K562 (cell line): ENCODE measurements around the gene RNF20. TPM values are rescaled to one million over a fixed set of nuclear protein-coding genes. Genes with fewer than 3 reads are reported as not detected.
A peak's percentile ranks its signal among the peaks of the same experiment; 100 is the strongest.

Experiments
- ATAC-seq: fragments of 200-7000 bp; cut with Tn5 transposase; 3 replicates; pipeline ENCODE4 v1.9.1; 2020; ENCODE audit warnings: moderate library complexity
- BruUV-seq: library from RNA; stranded (reverse); fragments of 400-500 nt; replicated peaks from 2 replicates; lab custom pipeline; 2021; lab: Mats Ljungman, UMichigan
- CTCF ChIA-PET: fragments of 300-600 bp; formaldehyde crosslinking; extraction: SDS; loops from one replicate; lab custom pipeline; 2021; ENCODE audit warnings: low intra/inter-chr PET ratio; lab: Yijun Ruan, JAX
- POLR2A ChIA-PET: fragments of 300-600, 350-650 bp; sonication (Branson Sonifier 250); formaldehyde crosslinking; extraction: SDS; loops from one replicate; lab custom pipeline; 2021; ENCODE audit warnings: antibody characterized with exemption, inconsistent platforms; lab: Yijun Ruan, JAX
- DNase-seq, 4 experiments: peaks; one replicate each; pipeline versions ENCODE4 v3.0.0 to v3.0.0-alpha.2; 2011 to 2018; ENCODE audit warnings: low spot score in 3 of 4, mixed read lengths in 3 of 4; ENCODE audit errors: extremely low read depth in 1 of 4
- FAIRE-seq: peaks from 2 replicates; lab custom pipeline; 2011; peaks lifted over from hg19 to GRCh38; lab: Jason Lieb, UNC
- H2AFZ ChIP-seq: 2 replicates; pipeline ENCODE4 v1.6.0; 2011; ENCODE audit warnings: low read depth, low read length, control low read depth, inconsistent platforms
- H3K27ac ChIP-seq: fragments of 200-600 bp; 3 replicates; pipeline ENCODE4 v1.8.0; 2011; ENCODE audit warnings: low read depth, mild to moderate bottlenecking, control low read depth, inconsistent platforms, low read length, moderate library complexity, mixed read lengths; ENCODE audit errors: extremely low read depth
- H3K27me3 ChIP-seq, 2 experiments: fragments of 300-600 bp in 1 of 2; 2 replicates in 1 of 2; 3 replicates in 1 of 2; pipeline versions ENCODE4 v1.6.0 to v1.8.0; 2011; ENCODE audit warnings: inconsistent platforms in 2 of 2, low read length in 2 of 2, mild to moderate bottlenecking in 1 of 2, mixed read lengths in 1 of 2, moderate library complexity in 1 of 2; ENCODE audit not compliant: control insufficient read depth in 2 of 2, insufficient read depth in 2 of 2
- H3K36me3 ChIP-seq: fragments of 300-600 bp; 3 replicates; pipeline ENCODE4 v1.8.0; 2011; ENCODE audit warnings: mild to moderate bottlenecking, low read length, inconsistent platforms; ENCODE audit not compliant: control insufficient read depth, insufficient read depth
- H3K4me1 ChIP-seq, 2 experiments: fragments of 200-600 bp in 1 of 2; replicated peaks in 1 of 2; 2 replicates in 1 of 2; 3 replicates in 1 of 2; pipeline versions ENCODE4 v1.5.1 to v1.8.0; 2011; ENCODE audit warnings: inconsistent platforms in 2 of 2, low read length in 2 of 2, mild to moderate bottlenecking in 1 of 2, mixed read lengths in 1 of 2, moderate library complexity in 1 of 2; ENCODE audit not compliant: control insufficient read depth in 2 of 2, insufficient read depth in 2 of 2
- H3K4me2 ChIP-seq: 2 replicates; pipeline ENCODE4 v1.6.1; 2011; ENCODE audit warnings: low read length, control low read depth, inconsistent platforms, mixed read lengths; ENCODE audit not compliant: insufficient read depth
- H3K4me3 ChIP-seq: fragments of 200-600 bp; sonication (generic), shearing (Covaris generic); 2 replicates; pipeline ENCODE4 v1.5.1; 2016; ENCODE audit warnings: control low read depth, inconsistent platforms
- H3K79me2 ChIP-seq: fragments of 200-600 bp; 3 replicates; pipeline ENCODE4 v1.8.0; 2011; ENCODE audit warnings: low read length, inconsistent platforms; ENCODE audit not compliant: control insufficient read depth, insufficient read depth
- H3K9ac ChIP-seq, 2 experiments: 2 replicates each; pipeline versions ENCODE4 v1.6.0 to v1.6.1; 2011; ENCODE audit warnings: low read depth in 2 of 2, low read length in 2 of 2, control low read depth in 1 of 2, inconsistent platforms in 1 of 2, mild to moderate bottlenecking in 1 of 2, mixed read lengths in 1 of 2; ENCODE audit not compliant: insufficient read depth in 1 of 2
- H3K9me1 ChIP-seq: one replicate; pipeline ENCODE4 v1.6.0; 2011; ENCODE audit warnings: inconsistent platforms, mild to moderate bottlenecking, low read length, moderate library complexity; ENCODE audit not compliant: control insufficient read depth, insufficient read depth
- H3K9me3 ChIP-seq: replicated peaks from 2 replicates; pipeline ENCODE4 v1.5.1; 2011; ENCODE audit warnings: low read depth, low read length, inconsistent platforms; ENCODE audit not compliant: control insufficient read depth, insufficient read depth
- H4K20me1 ChIP-seq: replicated peaks from 2 replicates; pipeline ENCODE4 v1.6.1; 2011; ENCODE audit warnings: low read length, inconsistent platforms, mixed read lengths; ENCODE audit not compliant: control insufficient read depth, insufficient read depth
- HDAC6 ChIP-seq: IDR thresholded peaks from 2 replicates; pipeline ENCODE4 v1.6.1; 2012; ENCODE audit warnings: low read depth, mild to moderate bottlenecking, control low read depth, inconsistent platforms, low read length, moderate library complexity
- MECOM ChIP-seq: fragments of 250-450 bp; sonication (Bioruptor Pico); IDR thresholded peaks from 2 replicates; pipeline ENCODE4 v1.8.0; 2022; ENCODE audit warnings: inconsistent platforms
- MNT ChIP-seq, 2 experiments: fragments of 450-650 bp; conservative IDR thresholded peaks; 2 replicates each; pipeline ENCODE4 v1.6.1; 2017; ENCODE audit warnings: mild to moderate bottlenecking in 2 of 2, moderate library complexity in 2 of 2
- NR2F6 ChIP-seq: fragments of 450-650 bp; formaldehyde crosslinking; IDR thresholded peaks from 2 replicates; pipeline ENCODE4 v1.4.0; 2020; ENCODE audit warnings: mild to moderate bottlenecking
- ZNF76 ChIP-seq: fragments of 250-450 bp; sonication (Bioruptor Pico); IDR thresholded peaks from 2 replicates; pipeline ENCODE4 v1.4.0; 2020; ENCODE audit warnings: mild to moderate bottlenecking, moderate library complexity, borderline replicate concordance
- WGBS: fragments of 100-300 bp; shearing (Covaris generic); methylation state at CpG from one replicate; pipeline ENCODE4 v1.1.6; 2016; ENCODE audit warnings: low coverage, mixed read lengths; ENCODE audit not compliant: insufficient coverage; ENCODE audit errors: missing lambda C conversion rate; 5-methylcytosine and 5-hydroxymethylcytosine counted together
- in situ Hi-C: fragments of 300-500 bp; cut with MboI; formaldehyde crosslinking; loops from 4 replicates; pipeline ENCODE4 v1.15.0; 2018; ENCODE audit warnings: inconsistent platforms, mixed read lengths
- intact Hi-C: fragments of 100-400 bp; cut with micrococcal nuclease; formaldehyde crosslinking; loops from 2 replicates; pipeline ENCODE4 v1.14.2; 2022
- polyA plus RNA-seq, 8 experiments: library from polyadenylated mRNA; depleted of rRNA in 4 of 8; stranded (reverse) in 5 of 8; unstranded in 3 of 8; fragments of >200 nt; fragmentation: Nextera tagmentation in 2 of 8; fragmentation: Illumina TruSeq in 1 of 8; extraction: Ambion mirVana in 2 of 8; extraction: Trizol in 1 of 8; gene quantifications; 2 replicates each; pipeline versions ENCODE4 v1.2.1 to v1.2.3, GENCODE V29; 2011 to 2014; ENCODE audit warnings: inconsistent platforms in 1 of 8, missing spikeins in 1 of 8
- total RNA-seq, 7 experiments: library from RNA; depleted of rRNA in 6 of 7; stranded (reverse); fragments of >200 nt in 6 of 7; fragmentation: Illumina TruSeq in 2 of 7; extraction: Trizol in 2 of 7; gene quantifications; 2 replicates each; pipeline versions ENCODE4 v1.2.1 to v1.2.3, GENCODE V29; 2011 to 2021; ENCODE audit warnings: low replicate concordance in 1 of 7

RNF20 gene
- total and polyA plus RNA-seq, 9 of the 15 experiments (the other 6 are each of a cell fraction or from before 2014, with no cell fraction given) = 5.5 to 25.0 (median 22.1) TPM

GRCh38 chr9:101514071-101514470, 19.6 kb upstream of the RNF20 start:
- no peaks in the 10 kb centered on the region for H3K36me3 ChIP-seq
- WGBS = 0% methylated on average over 2 of the region's 2 CpGs
- DNase-seq (no peak), ATAC-seq (no peak), FAIRE-seq (no peak)
- H3K9me3 ChIP-seq = no peaks in the 10 kb centered on the region
- no peak overlapping the region for H2AFZ ChIP-seq
- intact Hi-C loops = no loop called here
- ChIA-PET CTCF (no interaction called here), POLR2A (no interaction called here)
- H3K4me2 ChIP-seq = no peak overlapping the region
- no peaks in the 10 kb centered on the region for H3K9me1 ChIP-seq
- no peaks in the 10 kb centered on the region for H3K4me1 ChIP-seq
- TF ChIP-seq NR2F6 (CRISPR knock-in tag) = no peak
- TF ChIP-seq MNT (conservative IDR thresholded peaks at IDR 0.05) = no peak
- no peak overlapping the region for H3K9ac ChIP-seq
- no peak overlapping the region for H3K27ac ChIP-seq
- H3K79me2 ChIP-seq = no peaks in the 10 kb centered on the region
- no peak overlapping the region for H3K4me3 ChIP-seq
- in situ Hi-C loops = no loop called here
- no peaks in the 10 kb centered on the region for H4K20me1 ChIP-seq
- BruUV-seq = no TSS peak
- no peaks in the 10 kb centered on the region for H3K27me3 ChIP-seq

- Histone ChIP-seq H4K20me1 (no peaks in the 10 kb centered on the region), H3K9ac (no peak overlapping the region)
- TF ChIP-seq MECOM (0 out of 2 replicates have a peak, but pooled peaks have one; percentile 39), ZNF76 (CRISPR knock-in tag) (no peak), HDAC6 (no peak)
- TF ChIP-seq, all 486 proteins: peak for 1
- FAIRE-seq (no peak), ATAC-seq (no peak), DNase-seq (no peak)
- Histone ChIP-seq H3K36me3 (no peaks in the 10 kb centered on the region), H3K9me3 (no peaks in the 10 kb centered on the region), H3K4me1 (no peaks in the 10 kb centered on the region), H3K79me2 (no peaks in the 10 kb centered on the region), H3K27ac (no peak overlapping the region), H3K9me1 (no peaks in the 10 kb centered on the region), H2AFZ (no peak overlapping the region), H3K4me2 (no peak overlapping the region), H3K4me3 (no peak overlapping the region), H3K27me3 (no peaks in the 10 kb centered on the region)
- intact Hi-C loops = no loop called here
- BruUV-seq = no TSS peak
- ChIA-PET POLR2A (no interaction called here), CTCF (interaction anchor here (0.9 kb wide), 1 partner anchor 46 kb away, joined by 3 read pairs; no protein-coding TSS in a partner anchor)
- WGBS = 0% methylated on average over 1 of the region's 1 CpG
- in situ Hi-C loops = no loop called here
Measured at GRCh38 chr9:101516655-101517054, 17.0 kb upstream of the RNF20 start.
